BE2C (cell line): Measurements from ENCODE around the gene SORL1.

Experiments used
- DNase-seq: peaks from one replicate; pipeline ENCODE4 v3.0.0-alpha.2; 2020
- H3K27me3 ChIP-seq: fragments of 250-450 bp; sonication (Bioruptor Pico); 2 replicates; pipeline ENCODE4 v1.5.1; 2020; ENCODE audit warnings: mild to moderate bottlenecking
- H3K36me3 ChIP-seq: fragments of 250-450 bp; sonication (Bioruptor Pico); 2 replicates; pipeline ENCODE4 v1.5.1; 2020; ENCODE audit warnings: mild to moderate bottlenecking
- H3K4me1 ChIP-seq: fragments of 250-450 bp; sonication (Bioruptor Pico); 2 replicates; pipeline ENCODE4 v1.5.1; 2020
- H3K4me3 ChIP-seq: 2 replicates; pipeline ENCODE4 v1.5.1; 2011; ENCODE audit warnings: low read depth, low read length
- H3K9me3 ChIP-seq: fragments of 250-450 bp; sonication (Bioruptor Pico); 2 replicates; pipeline ENCODE4 v1.5.1; 2020
- TF ChIP-seq, protein P1 (sequence below): IDR thresholded peaks from 2 replicates; pipeline ENCODE4 v1.5.1; 2012; ENCODE audit warnings: mild to moderate bottlenecking, low read depth, low read length

The SORL1 gene

DNA sequence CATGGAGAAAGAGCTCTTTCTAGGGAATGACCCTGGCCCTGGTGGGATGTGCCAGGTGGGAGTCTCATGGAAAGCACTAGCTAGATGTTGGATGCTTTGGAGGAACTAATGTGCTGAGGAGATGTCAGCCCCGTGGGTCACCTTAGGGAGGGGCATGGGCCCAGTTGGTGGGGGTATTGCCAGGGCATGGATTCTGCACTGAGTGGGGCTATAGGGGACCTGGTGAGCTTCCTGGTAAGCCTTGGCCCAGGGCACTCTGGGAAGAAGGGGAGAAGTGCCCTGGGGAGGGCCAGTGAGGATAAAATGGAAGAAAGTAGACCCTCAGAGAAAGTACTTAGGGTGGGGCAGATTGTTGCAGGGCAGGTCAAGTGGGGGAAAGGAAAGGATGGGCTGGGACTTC is 65.9 kb downstream of the SORL1 start:
- DNase-seq = no peak
- TF ChIP-seq, protein P1, sequence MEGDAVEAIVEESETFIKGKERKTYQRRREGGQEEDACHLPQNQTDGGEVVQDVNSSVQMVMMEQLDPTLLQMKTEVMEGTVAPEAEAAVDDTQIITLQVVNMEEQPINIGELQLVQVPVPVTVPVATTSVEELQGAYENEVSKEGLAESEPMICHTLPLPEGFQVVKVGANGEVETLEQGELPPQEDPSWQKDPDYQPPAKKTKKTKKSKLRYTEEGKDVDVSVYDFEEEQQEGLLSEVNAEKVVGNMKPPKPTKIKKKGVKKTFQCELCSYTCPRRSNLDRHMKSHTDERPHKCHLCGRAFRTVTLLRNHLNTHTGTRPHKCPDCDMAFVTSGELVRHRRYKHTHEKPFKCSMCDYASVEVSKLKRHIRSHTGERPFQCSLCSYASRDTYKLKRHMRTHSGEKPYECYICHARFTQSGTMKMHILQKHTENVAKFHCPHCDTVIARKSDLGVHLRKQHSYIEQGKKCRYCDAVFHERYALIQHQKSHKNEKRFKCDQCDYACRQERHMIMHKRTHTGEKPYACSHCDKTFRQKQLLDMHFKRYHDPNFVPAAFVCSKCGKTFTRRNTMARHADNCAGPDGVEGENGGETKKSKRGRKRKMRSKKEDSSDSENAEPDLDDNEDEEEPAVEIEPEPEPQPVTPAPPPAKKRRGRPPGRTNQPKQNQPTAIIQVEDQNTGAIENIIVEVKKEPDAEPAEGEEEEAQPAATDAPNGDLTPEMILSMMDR = no peak
- H3K27me3 ChIP-seq = no peaks in the 10 kb centered on the region
- H3K36me3 ChIP-seq = no peaks in the 10 kb centered on the region
- no peaks in the 10 kb centered on the region for H3K4me1 ChIP-seq
- H3K4me3 ChIP-seq = no peak overlapping the region
- H3K9me3 ChIP-seq = no peaks in the 10 kb centered on the region

- no peaks in the 10 kb centered on the region for H3K27me3 ChIP-seq
- no peak for DNase-seq
- H3K4me3 ChIP-seq = no peak overlapping the region
- H3K9me3 ChIP-seq = no peaks in the 10 kb centered on the region
- H3K36me3 ChIP-seq = no peaks in the 10 kb centered on the region; the same call in 1 of the 2 replicates
- TF ChIP-seq, protein P1 = no peak
- no peaks in the 10 kb centered on the region for H3K4me1 ChIP-seq
Measured at GRCh38 chr11:121520243-121521144, 68.4 kb downstream of the SORL1 start.

- Histone ChIP-seq H3K4me3 (no peak overlapping the region), H3K9me3 (no peaks in the 10 kb centered on the region), H3K36me3 (no peaks in the 10 kb centered on the region; the same call in 1 of the 2 replicates), H3K27me3 (no peaks in the 10 kb centered on the region), H3K4me1 (no peaks in the 10 kb centered on the region)
- TF ChIP-seq, protein P1 = no peak
- DNase-seq = no peak
Measured at GRCh38 chr11:121521145-121522042, 69.3 kb downstream of the SORL1 start.

- H3K9me3 ChIP-seq = no peaks in the 10 kb centered on the region
- H3K27me3 ChIP-seq = no peaks in the 10 kb centered on the region
- TF ChIP-seq, protein P1 = no peak
- DNase-seq = no peak
- H3K4me1 ChIP-seq = no peaks in the 10 kb centered on the region
- H3K4me3 ChIP-seq = no peak overlapping the region
- H3K36me3 ChIP-seq = no peaks in the 10 kb centered on the region; the same call in 1 of the 2 replicates
Measured at GRCh38 chr11:121522043-121522941, 70.2 kb downstream of the SORL1 start.

GRCh38 chr11:121523581-121524232 is 71.6 kb downstream of the SORL1 start:
- no peaks in the 10 kb centered on the region for H3K27me3 ChIP-seq
- no peaks in the 10 kb centered on the region for H3K9me3 ChIP-seq
- no peak for DNase-seq
- H3K4me3 ChIP-seq = no peak overlapping the region
- H3K36me3 ChIP-seq = no peaks in the 10 kb centered on the region; the same call in 1 of the 2 replicates
- H3K4me1 ChIP-seq = no peaks in the 10 kb centered on the region
- TF ChIP-seq, protein P1 = no peak
